HepG2 (cell line): Measurements from ENCODE around the gene TAF3. TPM values are rescaled to one million over a fixed set of nuclear protein-coding genes. Genes with fewer than 3 reads are reported as not detected.

Source experiments
- CREM ChIP-seq, 2 experiments: sonication (generic) in 1 of 2; formaldehyde crosslinking in 1 of 2; IDR thresholded peaks; 2 replicates each; pipeline versions ENCODE4 v1.4.0 to v1.6.1; 2016 to 2020; ENCODE audit warnings: antibody characterized with exemption in 1 of 2, mild to moderate bottlenecking in 1 of 2, missing genetic modification reagents in 1 of 2
- ELF1 ChIP-seq: sonication (generic); formaldehyde crosslinking; IDR thresholded peaks from 2 replicates; pipeline ENCODE4 v1.4.0; 2020; ENCODE audit warnings: missing genetic modification reagents
- PRDM15 ChIP-seq: sonication (generic); formaldehyde crosslinking; IDR thresholded peaks from 2 replicates; pipeline ENCODE4 v1.4.0; 2020; ENCODE audit warnings: missing genetic modification reagents
- RXRB ChIP-seq: IDR thresholded peaks from 2 replicates; pipeline ENCODE4 v1.6.1; 2016; ENCODE audit warnings: borderline replicate concordance, missing genetic modification reagents, missing compliant biosample characterization
- SMAD1 ChIP-seq: sonication (generic); formaldehyde crosslinking; IDR thresholded peaks from 2 replicates; pipeline ENCODE4 v1.4.0; 2020; ENCODE audit warnings: missing genetic modification reagents, low read depth, mild to moderate bottlenecking, borderline replicate concordance
- THRA ChIP-seq: sonication (generic); formaldehyde crosslinking; IDR thresholded peaks from 2 replicates; pipeline ENCODE4 v1.4.0; 2020; ENCODE audit warnings: missing genetic modification reagents, borderline replicate concordance
- TSC22D2 ChIP-seq: sonication (generic); formaldehyde crosslinking; IDR thresholded peaks from 2 replicates; pipeline ENCODE4 v1.5.1; 2020; ENCODE audit warnings: missing genetic modification reagents, mild to moderate bottlenecking, borderline replicate concordance
- ZBTB2 ChIP-seq: sonication (generic); formaldehyde crosslinking; IDR thresholded peaks from 2 replicates; pipeline ENCODE4 v1.8.0; 2022; ENCODE audit warnings: low read depth, missing genetic modification reagents
- ZNF260 ChIP-seq: sonication (generic); formaldehyde crosslinking; IDR thresholded peaks from 2 replicates; pipeline ENCODE4 v1.4.0; 2020; ENCODE audit warnings: missing genetic modification reagents, low read depth, mild to moderate bottlenecking, borderline replicate concordance
- ZNF501 ChIP-seq: sonication (generic); formaldehyde crosslinking; IDR thresholded peaks from 2 replicates; pipeline ENCODE4 v1.5.1; 2020; ENCODE audit warnings: mild to moderate bottlenecking, moderate library complexity, missing genetic modification reagents
- ZNF672 ChIP-seq: sonication (generic); formaldehyde crosslinking; IDR thresholded peaks from 2 replicates; pipeline ENCODE4 v1.8.1; 2022; ENCODE audit warnings: missing genetic modification reagents
- ZNF780A ChIP-seq: sonication (generic); formaldehyde crosslinking; IDR thresholded peaks from 2 replicates; pipeline ENCODE4 v1.8.0; 2022; ENCODE audit warnings: mild to moderate bottlenecking, missing genetic modification reagents, moderate library complexity
- polyA plus RNA-seq, 8 experiments: library from polyadenylated mRNA; depleted of rRNA in 3 of 8; stranded (reverse) in 7 of 8; unstranded in 1 of 8; fragments of >200 nt; fragmentation: Illumina TruSeq in 4 of 8; extraction: Trizol in 4 of 8; gene quantifications; 2 replicates each; pipeline versions ENCODE4 v1.2.1 to v1.2.3, GENCODE V29; 2011 to 2016; ENCODE audit warnings: low read depth in 4 of 8, missing spikeins in 1 of 8, mixed read lengths in 1 of 8; ENCODE audit not compliant: insufficient read depth in 1 of 8
- total RNA-seq, 5 experiments: library from RNA; depleted of rRNA; stranded (reverse); fragments of >200 nt; fragmentation: Illumina TruSeq; extraction: Trizol; gene quantifications; 2 replicates each; pipeline ENCODE4 v1.2.3, GENCODE V29; 2016; ENCODE audit warnings: low read depth in 1 of 5
- TF ChIP-seq, protein P1 (sequence below): IDR thresholded peaks from 2 replicates; pipeline ENCODE4 v1.6.1; 2016; ENCODE audit warnings: low read depth, control low read depth
- TF ChIP-seq, protein P2 (sequence below): sonication (generic); formaldehyde crosslinking; conservative IDR thresholded peaks from 2 replicates; pipeline ENCODE4 v1.8.0; 2022; ENCODE audit warnings: low read depth, missing genetic modification reagents

TAF3 gene
- total and polyA plus RNA-seq, 2 of the 13 experiments (the other 11 are each of a cell fraction or from before 2014, with no cell fraction given), result 1.7 to 2.9 TPM

DNA sequence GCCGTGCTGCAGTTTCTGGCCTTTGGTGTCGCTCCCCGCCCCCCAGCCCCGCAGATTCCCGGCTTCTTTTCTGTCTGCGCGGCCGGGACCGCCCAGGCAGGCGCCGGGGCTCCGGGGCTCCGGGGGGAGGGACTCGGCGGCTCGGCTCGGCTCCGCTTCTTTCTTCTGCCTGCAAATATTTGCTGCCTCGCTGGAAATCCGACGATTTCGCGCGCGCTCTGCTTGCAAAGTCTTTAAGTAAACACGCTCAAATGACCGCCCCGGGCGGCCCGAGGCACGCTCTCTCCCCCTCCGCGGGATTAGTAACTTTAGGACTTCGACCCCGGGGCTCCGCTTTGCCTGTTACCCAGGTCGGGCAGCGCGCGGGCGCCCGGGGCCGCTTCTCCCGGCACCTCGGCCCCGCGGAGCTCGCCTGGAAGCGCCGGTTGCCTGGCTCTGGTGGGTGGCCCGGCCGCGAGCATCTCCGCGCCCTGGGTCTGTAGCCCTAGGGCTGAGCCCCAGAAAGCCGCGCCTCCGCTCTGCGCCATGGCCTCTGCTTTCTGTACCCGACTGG lies 232.3 kb downstream of the TAF3 start (continued):
- peak; percentile 41; the same call in 1 of the 2 replicates for TF ChIP-seq PRDM15 (CRISPR knock-in tag)
- TF ChIP-seq ZNF672 (CRISPR knock-in tag), result no peak
- no peak for TF ChIP-seq TSC22D2 (CRISPR knock-in tag)
- TF ChIP-seq, protein P1, sequence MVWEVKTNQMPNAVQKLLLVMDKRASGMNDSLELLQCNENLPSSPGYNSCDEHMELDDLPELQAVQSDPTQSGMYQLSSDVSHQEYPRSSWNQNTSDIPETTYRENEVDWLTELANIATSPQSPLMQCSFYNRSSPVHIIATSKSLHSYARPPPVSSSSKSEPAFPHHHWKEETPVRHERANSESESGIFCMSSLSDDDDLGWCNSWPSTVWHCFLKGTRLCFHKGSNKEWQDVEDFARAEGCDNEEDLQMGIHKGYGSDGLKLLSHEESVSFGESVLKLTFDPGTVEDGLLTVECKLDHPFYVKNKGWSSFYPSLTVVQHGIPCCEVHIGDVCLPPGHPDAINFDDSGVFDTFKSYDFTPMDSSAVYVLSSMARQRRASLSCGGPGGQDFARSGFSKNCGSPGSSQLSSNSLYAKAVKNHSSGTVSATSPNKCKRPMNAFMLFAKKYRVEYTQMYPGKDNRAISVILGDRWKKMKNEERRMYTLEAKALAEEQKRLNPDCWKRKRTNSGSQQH (CRISPR knock-in tag), result no peak
- TF ChIP-seq SMAD1 (CRISPR knock-in tag), result no peak
- no peak for TF ChIP-seq CREM (IDR thresholded peaks at IDR 0.05)
- no peak for TF ChIP-seq CREM (CRISPR knock-in tag; IDR thresholded peaks at IDR 0.05)
- TF ChIP-seq, protein P2, sequence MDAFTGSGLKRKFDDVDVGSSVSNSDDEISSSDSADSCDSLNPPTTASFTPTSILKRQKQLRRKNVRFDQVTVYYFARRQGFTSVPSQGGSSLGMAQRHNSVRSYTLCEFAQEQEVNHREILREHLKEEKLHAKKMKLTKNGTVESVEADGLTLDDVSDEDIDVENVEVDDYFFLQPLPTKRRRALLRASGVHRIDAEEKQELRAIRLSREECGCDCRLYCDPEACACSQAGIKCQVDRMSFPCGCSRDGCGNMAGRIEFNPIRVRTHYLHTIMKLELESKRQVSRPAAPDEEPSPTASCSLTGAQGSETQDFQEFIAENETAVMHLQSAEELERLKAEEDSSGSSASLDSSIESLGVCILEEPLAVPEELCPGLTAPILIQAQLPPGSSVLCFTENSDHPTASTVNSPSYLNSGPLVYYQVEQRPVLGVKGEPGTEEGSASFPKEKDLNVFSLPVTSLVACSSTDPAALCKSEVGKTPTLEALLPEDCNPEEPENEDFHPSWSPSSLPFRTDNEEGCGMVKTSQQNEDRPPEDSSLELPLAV (CRISPR knock-in tag), result no peak
- TF ChIP-seq ZBTB2 (CRISPR knock-in tag), result no peak
- TF ChIP-seq THRA (CRISPR knock-in tag), result no peak; the same call in 1 of the 2 replicates
- peak; percentile 63; the same call in 1 of the 2 replicates for TF ChIP-seq ZNF501 (CRISPR knock-in tag)
- peak; percentile 62; the same call in 1 of the 2 replicates for TF ChIP-seq RXRB
- TF ChIP-seq ZNF260 (CRISPR knock-in tag), result no peak
- TF ChIP-seq ZNF780A (CRISPR knock-in tag), result no peak
- TF ChIP-seq ELF1 (CRISPR knock-in tag), result no peak
